22Rv1 (cell line): Measurements from ENCODE around the gene GOPC.

Experiments
- CTCF ChIP-seq: fragments of 450-650 bp; IDR thresholded peaks from 2 replicates; pipeline ENCODE4 v1.5.1; 2017; ENCODE audit warnings: mild to moderate bottlenecking
- ZFX ChIP-seq: fragments of 450-650 bp; IDR thresholded peaks from 2 replicates; pipeline ENCODE4 v1.6.1; 2017; ENCODE audit warnings: antibody characterized with exemption, borderline replicate concordance

GRCh38 chr6:117619178-117619577, 16.9 kb upstream of the GOPC start:
- TF ChIP-seq CTCF (no peak), ZFX (no peak)
